ENCODE results near the gene RAVER1. TPM values are rescaled to one million over a fixed set of nuclear protein-coding genes. Genes with fewer than 3 reads are reported as not detected.

RAVER1 gene
- total and polyA plus RNA-seq, 2 experiments from 2014 or later: 23.0 to 29.2 TPM

- Histone ChIP-seq H3K4me1 (ENCODE audit: insufficient read depth) (no peaks in the 10 kb centered on the region; the same call in 1 of the 2 replicates), H3K4me3 (peak overlapping the region; percentile 72), H3K27ac (peak overlapping the region; percentile 68), H2AFZ (peak overlapping the region; percentile 76), H3K27me3 (replicated peaks; ENCODE audit: insufficient read depth) (no peaks in the 10 kb centered on the region), H3K9me2 (ENCODE audit: insufficient read depth) (no peaks in the 10 kb centered on the region), H3K36me3 (ENCODE audit: low read depth) (no peaks in the 10 kb centered on the region; the same call in 1 of the 2 replicates), H3F3A (ENCODE audit: insufficient read depth) (0 out of 2 replicates have a peak, but pooled peaks cover 9% of the 10 kb centered on the region), H3K9me3 (ENCODE audit: low read depth) (no peaks in the 10 kb centered on the region), H4K20me1 (ENCODE audit: insufficient read depth) (no peaks in the 10 kb centered on the region), H3K4me2 (ENCODE audit: unreplicated experiment) (peak overlapping the region; percentile 80), H3K9ac (peak overlapping the region; percentile 70), H3K79me2 (ENCODE audit: insufficient read depth) (no peaks in the 10 kb centered on the region)
- DNase-seq: peak; percentile 93
- WGBS, 2 experiments (ENCODE audit: low coverage in 1 of 2, low lambda C conversion rate in 2 of 2, missing lambda C conversion rate in 2 of 2): 2% methylated on average over 40 to 49 of the region's 50 CpGs
- in situ Hi-C loops (cut with MboI): no loop called here
- TF ChIP-seq EZH2 (IDR thresholded peaks at IDR 0.05; ENCODE audit: insufficient read depth, poor library complexity, severe bottlenecking) (no peak), EZH2phosphoT487 (IDR thresholded peaks at IDR 0.05; ENCODE audit: insufficient read depth, low read depth) (no peak)
Measured at GRCh38 chr19:10289167-10289835, 44.0 kb downstream of the RAVER1 start.

DNA sequence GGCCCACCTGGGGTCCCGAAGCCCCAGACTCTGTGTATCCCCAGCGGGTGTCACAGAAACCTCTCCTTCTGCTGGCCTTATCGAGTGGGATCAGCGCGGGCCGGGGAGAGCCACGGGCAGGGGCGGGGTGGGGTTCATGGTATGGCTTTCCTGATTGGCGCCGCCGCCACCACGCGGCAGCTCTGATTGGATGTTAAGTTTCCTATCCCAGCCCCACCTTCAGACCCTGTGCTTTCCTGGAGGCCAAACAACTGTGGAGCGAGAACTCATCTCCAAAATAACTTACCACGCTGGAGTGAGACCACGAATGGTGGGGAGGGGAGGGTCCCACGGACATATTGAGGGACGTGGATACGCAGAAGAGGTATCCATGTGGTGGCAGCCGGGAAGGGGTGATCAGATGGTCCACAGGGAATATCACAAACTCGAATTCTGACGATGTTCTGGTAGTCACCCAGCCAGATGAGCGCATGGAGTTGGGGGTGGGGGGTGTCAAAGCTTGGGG, 44.6 kb downstream of the RAVER1 start:
- peak; percentile 80 for DNase-seq
- peak overlapping the region; percentile 76 for H2AFZ ChIP-seq
- H3K36me3 ChIP-seq (ENCODE audit: low read depth): no peaks in the 10 kb centered on the region; the same call in 1 of the 2 replicates
- H3K4me3 ChIP-seq: peak overlapping the region; percentile 72
- no peaks in the 10 kb centered on the region; the same call in 1 of the 2 replicates for H3K4me1 ChIP-seq (ENCODE audit: insufficient read depth)
- TF ChIP-seq EZH2phosphoT487 (IDR thresholded peaks at IDR 0.05; ENCODE audit: insufficient read depth, low read depth) (no peak), EZH2 (IDR thresholded peaks at IDR 0.05; ENCODE audit: insufficient read depth, poor library complexity, severe bottlenecking) (no peak)
- peak overlapping the region; percentile 70 for H3K9ac ChIP-seq
- H3F3A ChIP-seq (ENCODE audit: insufficient read depth): 0 out of 2 replicates have a peak, but pooled peaks cover 9% of the 10 kb centered on the region
- H3K27ac ChIP-seq: peak overlapping the region; percentile 68
- H3K4me2 ChIP-seq (ENCODE audit: unreplicated experiment): peak overlapping the region; percentile 80
- 4 to 5% methylated on average over 19 to 23 of the region's 23 CpGs for WGBS, 2 experiments (ENCODE audit: low coverage in 1 of 2, low lambda C conversion rate in 2 of 2, missing lambda C conversion rate in 2 of 2)
- no peaks in the 10 kb centered on the region for H3K27me3 ChIP-seq (replicated peaks; ENCODE audit: insufficient read depth)
- H3K9me2 ChIP-seq (ENCODE audit: insufficient read depth): no peaks in the 10 kb centered on the region
- no peaks in the 10 kb centered on the region for H4K20me1 ChIP-seq (ENCODE audit: insufficient read depth)
- no peaks in the 10 kb centered on the region for H3K9me3 ChIP-seq (ENCODE audit: low read depth)
- no peaks in the 10 kb centered on the region for H3K79me2 ChIP-seq (ENCODE audit: insufficient read depth)
- in situ Hi-C loops (cut with MboI): no loop called here

DNA sequence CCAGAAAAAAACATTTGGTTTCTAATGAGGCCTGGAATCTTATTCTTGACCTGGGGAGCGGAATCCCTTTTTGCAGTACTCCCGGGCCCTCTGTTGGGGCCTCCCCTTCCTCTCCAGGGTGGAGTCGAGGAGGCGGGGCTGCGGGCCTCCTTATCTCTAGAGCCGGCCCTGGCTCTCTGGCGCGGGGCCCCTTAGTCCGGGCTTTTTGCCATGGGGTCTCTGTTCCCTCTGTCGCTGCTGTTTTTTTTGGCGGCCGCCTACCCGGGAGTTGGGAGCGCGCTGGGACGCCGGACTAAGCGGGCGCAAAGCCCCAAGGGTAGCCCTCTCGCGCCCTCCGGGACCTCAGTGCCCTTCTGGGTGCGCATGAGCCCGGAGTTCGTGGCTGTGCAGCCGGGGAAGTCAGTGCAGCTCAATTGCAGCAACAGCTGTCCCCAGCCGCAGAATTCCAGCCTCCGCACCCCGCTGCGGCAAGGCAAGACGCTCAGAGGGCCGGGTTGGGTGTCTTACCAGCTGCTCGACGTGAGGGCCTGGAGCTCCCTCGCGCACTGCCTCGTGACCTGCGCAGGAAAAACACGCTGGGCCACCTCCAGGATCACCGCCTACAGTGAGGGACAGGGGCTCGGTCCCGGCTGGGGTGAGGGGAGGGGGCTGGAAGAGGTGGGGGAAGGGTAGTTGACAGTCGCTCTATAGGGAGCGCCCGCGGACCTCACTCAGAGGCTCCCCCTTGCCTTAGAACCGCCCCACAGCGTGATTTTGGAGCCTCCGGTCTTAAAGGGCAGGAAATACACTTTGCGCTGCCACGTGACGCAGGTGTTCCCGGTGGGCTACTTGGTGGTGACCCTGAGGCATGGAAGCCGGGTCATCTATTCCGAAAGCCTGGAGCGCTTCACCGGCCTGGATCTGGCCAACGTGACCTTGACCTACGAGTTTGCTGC, 46.3 kb downstream of the RAVER1 start, which contains the start of gene ICAM4:
ICAM4 (plus strand) TSS at position 153 of the 935 bp plus-strand sequence; CDS start at position 211, 58 bp downstream.
- no peaks in the 10 kb centered on the region; the same call in 1 of the 2 replicates for H3K4me1 ChIP-seq (ENCODE audit: insufficient read depth)
- peak; percentile 35 for DNase-seq
- H3K4me2 ChIP-seq (ENCODE audit: unreplicated experiment): no peak within 1 kb of the TSS
- H4K20me1 ChIP-seq (ENCODE audit: insufficient read depth): no peaks in the 10 kb centered on the region
- TF ChIP-seq EZH2phosphoT487 (IDR thresholded peaks at IDR 0.05; ENCODE audit: insufficient read depth, low read depth) (no peak), EZH2 (IDR thresholded peaks at IDR 0.05; ENCODE audit: insufficient read depth, poor library complexity, severe bottlenecking) (no peak)
- H3K79me2 ChIP-seq (ENCODE audit: insufficient read depth): no peaks in the 10 kb centered on the region
- H2AFZ ChIP-seq: peak within 1 kb of the TSS; percentile 43
- no peaks in the 10 kb centered on the region for H3K27me3 ChIP-seq (replicated peaks; ENCODE audit: insufficient read depth)
- H3K4me3 ChIP-seq: no peak within 1 kb of the TSS
- H3K9ac ChIP-seq: no peak within 1 kb of the TSS
- 18% methylated on average over 47 to 54 of the region's 59 CpGs for WGBS, 2 experiments (ENCODE audit: low coverage in 1 of 2, low lambda C conversion rate in 2 of 2, missing lambda C conversion rate in 2 of 2)
- in situ Hi-C loops (cut with MboI): no loop called here
- 0 out of 2 replicates have a peak, but pooled peaks cover 9% of the 10 kb centered on the region for H3F3A ChIP-seq (ENCODE audit: insufficient read depth)
- H3K36me3 ChIP-seq (ENCODE audit: low read depth): no peaks in the 10 kb centered on the region; the same call in 1 of the 2 replicates
- H3K9me2 ChIP-seq (ENCODE audit: insufficient read depth): no peaks in the 10 kb centered on the region
- no peaks in the 10 kb centered on the region for H3K9me3 ChIP-seq (ENCODE audit: low read depth)
- H3K27ac ChIP-seq: no peak within 1 kb of the TSS

DNA sequence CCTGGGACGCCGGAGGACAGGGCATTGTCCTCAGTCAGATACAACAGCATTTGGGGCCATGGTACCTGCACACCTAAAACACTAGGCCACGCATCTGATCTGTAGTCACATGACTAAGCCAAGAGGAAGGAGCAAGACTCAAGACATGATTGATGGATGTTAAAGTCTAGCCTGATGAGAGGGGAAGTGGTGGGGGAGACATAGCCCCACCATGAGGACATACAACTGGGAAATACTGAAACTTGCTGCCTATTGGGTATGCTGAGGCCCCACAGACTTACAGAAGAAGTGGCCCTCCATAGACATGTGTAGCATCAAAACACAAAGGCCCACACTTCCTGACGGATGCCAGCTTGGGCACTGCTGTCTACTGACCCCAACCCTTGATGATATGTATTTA, 47.9 kb downstream of the RAVER1 start:
- H3K4me3 ChIP-seq: no peak overlapping the region
- H3K4me1 ChIP-seq (ENCODE audit: insufficient read depth): no peaks in the 10 kb centered on the region
- no peak overlapping the region for H3K9ac ChIP-seq

More for the DNA sequence above, 47.9 kb downstream of the RAVER1 start:
- H3F3A ChIP-seq (ENCODE audit: insufficient read depth): 0 out of 2 replicates have a peak, but pooled peaks cover 9% of the 10 kb centered on the region
- H3K27ac ChIP-seq: no peak overlapping the region
- H3K9me3 ChIP-seq (ENCODE audit: low read depth): no peaks in the 10 kb centered on the region
- in situ Hi-C loops (cut with MboI): no loop called here
- H4K20me1 ChIP-seq (ENCODE audit: insufficient read depth): no peaks in the 10 kb centered on the region
- no peaks in the 10 kb centered on the region for H3K27me3 ChIP-seq (replicated peaks; ENCODE audit: insufficient read depth)
- WGBS, 2 experiments (ENCODE audit: low coverage in 1 of 2, low lambda C conversion rate in 2 of 2, missing lambda C conversion rate in 2 of 2): 83% methylated on average over 4 of the region's 4 CpGs
- H3K4me2 ChIP-seq (ENCODE audit: unreplicated experiment): no peak overlapping the region
- no peak for TF ChIP-seq EZH2 (IDR thresholded peaks at IDR 0.05; ENCODE audit: insufficient read depth, poor library complexity, severe bottlenecking)
- TF ChIP-seq EZH2phosphoT487 (IDR thresholded peaks at IDR 0.05; ENCODE audit: insufficient read depth, low read depth): no peak
- no peaks in the 10 kb centered on the region; the same call in 1 of the 2 replicates for H3K36me3 ChIP-seq (ENCODE audit: low read depth)
- no peak for DNase-seq
- no peaks in the 10 kb centered on the region for H3K79me2 ChIP-seq (ENCODE audit: insufficient read depth)
- no peak overlapping the region for H2AFZ ChIP-seq
- H3K9me2 ChIP-seq (ENCODE audit: insufficient read depth): no peaks in the 10 kb centered on the region
